Fibroblast of lung (primary cell): ENCODE measurements around the gene MAN2C1.
"Not testable (repeated sequence)": the region's sequence is repeated elsewhere in the genome, so short reads cannot be mapped to it uniquely, and the experiment has no call there.

Source experiments
- EZH2 ChIP-seq: IDR thresholded peaks from 2 replicates; pipeline ENCODE4 v1.5.1; 2012; ENCODE audit warnings: low read length, control low read depth, mild to moderate bottlenecking; ENCODE audit errors: missing control alignments
- TF ChIP-seq, protein P1 (sequence below), 2 donors: IDR thresholded peaks in 1 of 2; conservative IDR thresholded peaks in 1 of 2; 1 replicate in 1 of 2; 2 replicates in 1 of 2; pipeline ENCODE4 v1.5.1; 2011 to 2012; ENCODE audit warnings: low read length in 2 of 2, control low read depth in 1 of 2, inconsistent platforms in 1 of 2, low read depth in 1 of 2, mild to moderate bottlenecking in 1 of 2

DNA sequence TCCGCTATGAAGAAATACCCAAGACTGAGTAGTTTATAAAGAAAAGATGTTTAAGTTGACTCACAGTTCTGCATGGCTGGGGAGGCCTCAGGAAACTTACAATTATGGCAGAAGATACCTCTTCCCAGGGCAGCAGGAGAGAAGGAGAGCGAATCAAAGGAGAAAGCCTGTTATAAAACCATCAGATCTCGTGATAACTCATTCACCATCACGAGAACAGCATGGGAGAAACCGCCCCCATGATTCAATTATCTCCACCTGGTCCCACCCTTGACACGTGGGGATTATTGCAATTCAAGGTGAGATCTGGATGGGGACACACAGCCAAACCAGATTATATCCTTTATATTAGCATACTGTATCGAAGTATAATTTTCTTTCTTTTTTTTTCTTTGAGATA is 36.3 kb downstream of the MAN2C1 start:
- TF ChIP-seq, protein P1, sequence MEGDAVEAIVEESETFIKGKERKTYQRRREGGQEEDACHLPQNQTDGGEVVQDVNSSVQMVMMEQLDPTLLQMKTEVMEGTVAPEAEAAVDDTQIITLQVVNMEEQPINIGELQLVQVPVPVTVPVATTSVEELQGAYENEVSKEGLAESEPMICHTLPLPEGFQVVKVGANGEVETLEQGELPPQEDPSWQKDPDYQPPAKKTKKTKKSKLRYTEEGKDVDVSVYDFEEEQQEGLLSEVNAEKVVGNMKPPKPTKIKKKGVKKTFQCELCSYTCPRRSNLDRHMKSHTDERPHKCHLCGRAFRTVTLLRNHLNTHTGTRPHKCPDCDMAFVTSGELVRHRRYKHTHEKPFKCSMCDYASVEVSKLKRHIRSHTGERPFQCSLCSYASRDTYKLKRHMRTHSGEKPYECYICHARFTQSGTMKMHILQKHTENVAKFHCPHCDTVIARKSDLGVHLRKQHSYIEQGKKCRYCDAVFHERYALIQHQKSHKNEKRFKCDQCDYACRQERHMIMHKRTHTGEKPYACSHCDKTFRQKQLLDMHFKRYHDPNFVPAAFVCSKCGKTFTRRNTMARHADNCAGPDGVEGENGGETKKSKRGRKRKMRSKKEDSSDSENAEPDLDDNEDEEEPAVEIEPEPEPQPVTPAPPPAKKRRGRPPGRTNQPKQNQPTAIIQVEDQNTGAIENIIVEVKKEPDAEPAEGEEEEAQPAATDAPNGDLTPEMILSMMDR (conservative IDR thresholded peaks at IDR 0.05 in 1 of 2, IDR thresholded peaks at IDR 0.05 in 1 of 2; ENCODE audit: low read depth in 1 of 2, low read length in 2 of 2), result not testable (repeated sequence)
- TF ChIP-seq EZH2, result not testable (repeated sequence)
